Measurements from ENCODE around the gene UST. TPM values are rescaled to one million over a fixed set of nuclear protein-coding genes. Genes with fewer than 3 reads are reported as not detected.
"Not testable (repeated sequence)": the region's sequence is repeated elsewhere in the genome, so short reads cannot be mapped to it uniquely, and the experiment has no call there.

Gene UST
- total and polyA plus RNA-seq, 2 of the 8 experiments (the other 6 are each of a cell fraction or from before 2014, with no cell fraction given), result 13.5 to 34.5 TPM

DNA sequence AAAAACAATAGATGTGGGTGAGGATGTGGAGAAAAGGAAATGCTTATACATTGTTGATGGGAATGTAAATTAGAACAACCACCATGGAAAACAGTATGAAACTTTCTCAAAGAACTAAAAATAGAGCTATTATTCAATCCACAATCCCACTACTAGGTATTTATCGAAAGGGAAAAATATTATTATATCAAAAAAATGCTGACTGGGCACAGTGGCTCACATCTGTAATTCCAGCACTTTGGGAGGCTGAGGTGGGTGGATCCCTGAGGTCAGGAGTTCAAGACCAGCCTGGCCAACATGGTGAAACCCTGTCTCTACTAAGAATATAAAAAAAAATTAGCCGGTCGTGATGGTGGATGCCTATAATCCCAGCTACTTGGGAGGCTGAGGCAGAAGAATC lies 357.1 kb downstream of the UST start:
- POLR2A ChIA-PET (ENCODE audit: partially characterized antibody); H3K23me2 ChIP-seq (ENCODE audit: low read depth, low read length): not testable (repeated sequence)

More for the DNA sequence above, 357.1 kb downstream of the UST start:
- H3K4me3 ChIP-seq (ENCODE audit: extremely low read depth in 1 of 4, insufficient read depth in 2 of 4, low read depth in 3 of 4, low read length in 4 of 4); H3K14ac ChIP-seq (ENCODE audit: insufficient read length); H3K27ac ChIP-seq (ENCODE audit: low read depth, low read length); H3K4me1 ChIP-seq (replicated peaks in 1 of 4; ENCODE audit: control insufficient read depth in 3 of 4, insufficient read depth in 4 of 4, low read length in 3 of 4); DNase-seq (ENCODE audit: low read depth in 1 of 2, low spot score in 2 of 2); H3K56ac ChIP-seq (replicated peaks; ENCODE audit: insufficient read length, low read depth, low read length); H2BK12ac ChIP-seq (ENCODE audit: low read depth, low read length); H4K20me1 ChIP-seq (replicated peaks in 1 of 2; ENCODE audit: control insufficient read depth in 1 of 2, insufficient read depth in 2 of 2, low read length in 2 of 2); H2BK15ac ChIP-seq (ENCODE audit: low read length); H4K8ac ChIP-seq (ENCODE audit: extremely low read depth, insufficient read depth, low read length); FAIRE-seq; H3K23ac ChIP-seq (ENCODE audit: insufficient read length); H3K4ac ChIP-seq (replicated peaks; ENCODE audit: insufficient read length, low read depth, low read length); CTCF ChIA-PET (ENCODE audit: partially characterized antibody); H3K9me3 ChIP-seq (ENCODE audit: insufficient read depth in 2 of 2, low read depth in 1 of 2, low read length in 1 of 2); H3K9ac ChIP-seq (replicated peaks in 1 of 4; ENCODE audit: extremely low read depth in 1 of 4, low read depth in 3 of 4, low read length in 3 of 4); H2AFZ ChIP-seq (ENCODE audit: low read length); H3K4me2 ChIP-seq (ENCODE audit: insufficient read depth in 1 of 2, low read depth in 2 of 2, low read length in 2 of 2); H2BK20ac ChIP-seq (ENCODE audit: low read length); H3K27me3 ChIP-seq (replicated peaks in 1 of 4; ENCODE audit: control insufficient read depth in 3 of 4, extremely low read depth in 1 of 4, insufficient read depth in 3 of 4, low read length in 3 of 4); H3K18ac ChIP-seq (ENCODE audit: extremely low read depth, low read length); H3K79me1 ChIP-seq (ENCODE audit: low read depth, low read length); H3K36me3 ChIP-seq (ENCODE audit: control insufficient read depth in 2 of 4, insufficient read depth in 4 of 4, low read length in 3 of 4); H3K79me2 ChIP-seq (ENCODE audit: control insufficient read depth in 1 of 2, insufficient read depth in 2 of 2, low read length in 2 of 2); H2AK5ac ChIP-seq (ENCODE audit: low read depth, low read length); H4K5ac ChIP-seq (ENCODE audit: insufficient read length, low read depth, low read length); H4K91ac ChIP-seq (replicated peaks; ENCODE audit: insufficient read length, low read length); H2BK120ac ChIP-seq (replicated peaks; ENCODE audit: low read depth, low read length); H2BK5ac ChIP-seq (ENCODE audit: low read depth, low read length): not testable (repeated sequence)
- 92% methylated on average over 3 of the region's 3 CpGs; no CpG with 5 or more reads in 1 of the 2 experiments for WGBS, 2 experiments (ENCODE audit: extremely low coverage in 1 of 2, insufficient coverage in 1 of 2, insufficient read length in 1 of 2, insufficient replicate concordance in 2 of 2, low coverage in 1 of 2, low lambda C conversion rate in 2 of 2, missing lambda C conversion rate in 1 of 2)
- TF ChIP-seq MAFK (IDR thresholded peaks at IDR 0.05; ENCODE audit: low read depth, low read length), result peak; percentile 26; the same call in 1 of the 2 replicates

All from H1 (cell line).